K562 (cell line): ENCODE results near the gene C1orf167.

Experiments
- NUFIP1 ChIP-seq: fragments of 450-650 bp; IDR thresholded peaks from 2 replicates; pipeline ENCODE4 v1.6.1; 2018; ENCODE audit not compliant: partially characterized antibody
- TBL1XR1 ChIP-seq, 2 experiments: IDR thresholded peaks; 2 replicates each; pipeline ENCODE4 v1.6.1; 2012; ENCODE audit warnings: improper control_type of control experiment in 2 of 2, low read length in 2 of 2, mild to moderate bottlenecking in 1 of 2
- TF ChIP-seq, protein P1 (sequence below), 3 experiments: IDR thresholded peaks in 2 of 3; conservative IDR thresholded peaks in 1 of 3; 2 replicates each; pipeline ENCODE4 v1.5.1; 2011 to 2012; ENCODE audit warnings: low read length in 3 of 3, mild to moderate bottlenecking in 3 of 3, control low read depth in 2 of 3, improper control_type of control experiment in 1 of 3, inconsistent platforms in 1 of 3, low read depth in 1 of 3, mixed read lengths in 1 of 3, moderate library complexity in 1 of 3; ENCODE audit not compliant: insufficient read depth in 2 of 3
- TF ChIP-seq, protein P2 (sequence below): sonication (generic); formaldehyde crosslinking; IDR thresholded peaks from 2 replicates; pipeline ENCODE4 v1.9.0; 2022; ENCODE audit warnings: mild to moderate bottlenecking, missing genetic modification reagents

DNA sequence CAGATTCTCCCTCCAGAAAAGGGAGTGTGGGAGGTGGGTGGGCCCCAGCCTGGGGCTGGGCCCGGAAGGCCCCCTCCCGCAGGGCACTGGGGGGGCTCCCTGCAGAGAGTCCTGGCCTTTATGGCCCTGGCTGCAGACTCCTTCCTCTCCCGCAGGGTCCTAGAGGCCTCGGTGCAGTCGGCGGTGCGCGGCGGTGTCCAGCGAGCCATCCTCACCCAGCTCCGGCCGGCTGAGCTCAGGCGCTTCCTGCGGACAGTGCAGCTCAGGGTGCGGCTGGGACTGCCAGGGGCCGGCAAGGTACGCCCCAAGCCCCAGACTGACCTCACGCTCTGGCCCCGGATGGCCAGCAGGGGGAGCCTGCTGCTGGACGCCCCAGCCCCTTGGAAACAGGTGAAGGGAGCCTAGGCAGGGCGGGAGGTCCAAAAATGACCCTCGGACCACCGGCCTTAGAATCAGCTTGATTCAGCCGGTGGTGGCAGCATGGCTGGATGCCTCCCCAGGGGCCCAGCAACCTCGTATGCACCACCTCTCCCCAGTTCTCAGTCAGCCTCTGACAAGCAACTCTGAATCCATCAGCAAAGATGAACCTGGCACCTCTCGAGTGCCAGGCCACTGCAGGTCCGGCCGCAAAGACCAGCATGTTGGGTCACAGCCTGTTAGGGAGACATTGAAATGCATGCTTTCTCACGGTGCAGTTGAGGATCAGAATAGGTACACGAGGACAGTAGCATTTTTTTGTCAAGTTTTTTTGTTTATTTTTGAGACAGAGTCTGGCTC is 23.2 kb downstream of the C1orf167 start:
- TF ChIP-seq TBL1XR1 (IDR thresholded peaks at IDR 0.05; ENCODE audit: low read length in 2 of 2), result no peak
- TF ChIP-seq, protein P1, sequence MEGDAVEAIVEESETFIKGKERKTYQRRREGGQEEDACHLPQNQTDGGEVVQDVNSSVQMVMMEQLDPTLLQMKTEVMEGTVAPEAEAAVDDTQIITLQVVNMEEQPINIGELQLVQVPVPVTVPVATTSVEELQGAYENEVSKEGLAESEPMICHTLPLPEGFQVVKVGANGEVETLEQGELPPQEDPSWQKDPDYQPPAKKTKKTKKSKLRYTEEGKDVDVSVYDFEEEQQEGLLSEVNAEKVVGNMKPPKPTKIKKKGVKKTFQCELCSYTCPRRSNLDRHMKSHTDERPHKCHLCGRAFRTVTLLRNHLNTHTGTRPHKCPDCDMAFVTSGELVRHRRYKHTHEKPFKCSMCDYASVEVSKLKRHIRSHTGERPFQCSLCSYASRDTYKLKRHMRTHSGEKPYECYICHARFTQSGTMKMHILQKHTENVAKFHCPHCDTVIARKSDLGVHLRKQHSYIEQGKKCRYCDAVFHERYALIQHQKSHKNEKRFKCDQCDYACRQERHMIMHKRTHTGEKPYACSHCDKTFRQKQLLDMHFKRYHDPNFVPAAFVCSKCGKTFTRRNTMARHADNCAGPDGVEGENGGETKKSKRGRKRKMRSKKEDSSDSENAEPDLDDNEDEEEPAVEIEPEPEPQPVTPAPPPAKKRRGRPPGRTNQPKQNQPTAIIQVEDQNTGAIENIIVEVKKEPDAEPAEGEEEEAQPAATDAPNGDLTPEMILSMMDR (IDR thresholded peaks at IDR 0.05 in 2 of 3, conservative IDR thresholded peaks at IDR 0.05 in 1 of 3; ENCODE audit: insufficient read depth in 2 of 3, low read depth in 1 of 3, low read length in 3 of 3), result peak; percentile 90 to 96 (median 92)
- TF ChIP-seq NUFIP1, result no peak
- TF ChIP-seq, protein P2, sequence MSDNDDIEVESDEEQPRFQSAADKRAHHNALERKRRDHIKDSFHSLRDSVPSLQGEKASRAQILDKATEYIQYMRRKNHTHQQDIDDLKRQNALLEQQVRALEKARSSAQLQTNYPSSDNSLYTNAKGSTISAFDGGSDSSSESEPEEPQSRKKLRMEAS (CRISPR knock-in tag), result peak; percentile 44
